HG03135 (cell line): ENCODE results near the gene PMVK.

ENCODE experiments used
- ATAC-seq: cut with Tn5 transposase; IDR thresholded peaks from one replicate; pipeline ENCODE4 v1.9.1; 2021; ENCODE audit warnings: mild to moderate bottlenecking, moderate library complexity; ENCODE audit not compliant: unreplicated experiment

PMVK gene

DNA sequence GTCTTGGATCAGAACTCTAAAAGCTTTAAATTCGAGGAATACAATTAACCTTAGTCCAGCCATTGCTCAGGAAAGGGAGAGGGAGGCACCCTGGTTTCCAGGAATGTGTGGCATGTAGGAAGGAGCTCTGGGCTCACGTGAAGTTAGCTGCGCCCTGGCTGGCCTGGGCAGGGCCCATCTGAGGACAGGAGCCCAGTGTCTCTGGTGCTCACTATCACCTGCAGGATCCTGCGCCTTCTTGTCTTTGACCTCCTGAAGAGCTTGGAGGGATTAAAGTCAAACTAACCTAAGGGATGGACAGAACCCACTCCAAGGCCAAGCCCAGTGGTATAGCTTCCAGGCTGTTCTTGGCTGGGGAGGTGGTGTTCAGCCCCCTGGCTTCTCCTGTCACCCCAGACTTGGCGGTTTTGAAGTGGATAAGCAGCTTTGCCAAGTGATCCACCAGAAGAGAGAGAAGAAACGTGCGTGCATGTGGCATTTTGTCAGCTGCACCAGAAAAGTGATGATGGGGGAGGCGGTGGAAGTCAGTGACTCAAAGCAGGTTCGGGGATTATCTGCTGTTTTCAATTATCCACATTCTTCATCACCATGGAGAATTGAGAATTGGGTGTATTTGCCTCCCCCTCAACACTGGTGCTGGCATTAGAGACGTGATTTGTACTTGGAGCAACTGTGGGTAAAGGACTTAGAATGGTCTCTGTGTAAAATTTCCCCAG lies 54.5 kb downstream of the PMVK start:
- no peak for ATAC-seq

DNA sequence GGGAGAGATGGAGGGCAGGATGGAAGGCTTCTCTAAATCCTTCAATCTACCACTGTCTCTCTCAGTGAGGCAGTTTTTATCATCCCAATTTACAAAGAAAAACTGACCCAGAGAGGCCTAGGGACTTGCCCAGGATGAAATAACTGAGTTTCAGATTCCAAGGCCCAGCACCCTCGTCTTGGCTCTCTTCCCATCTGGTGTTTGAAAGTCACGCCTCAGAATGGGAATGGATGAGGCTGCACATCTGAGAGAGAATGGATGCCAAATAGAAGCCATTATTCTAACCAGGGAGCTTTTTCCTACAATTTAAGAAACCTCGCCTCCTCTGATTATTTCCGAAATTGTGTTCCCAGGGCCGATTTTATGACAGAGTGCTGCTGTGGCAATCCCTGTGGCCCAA lies 55.8 kb downstream of the PMVK start:
- no peak for ATAC-seq

DNA sequence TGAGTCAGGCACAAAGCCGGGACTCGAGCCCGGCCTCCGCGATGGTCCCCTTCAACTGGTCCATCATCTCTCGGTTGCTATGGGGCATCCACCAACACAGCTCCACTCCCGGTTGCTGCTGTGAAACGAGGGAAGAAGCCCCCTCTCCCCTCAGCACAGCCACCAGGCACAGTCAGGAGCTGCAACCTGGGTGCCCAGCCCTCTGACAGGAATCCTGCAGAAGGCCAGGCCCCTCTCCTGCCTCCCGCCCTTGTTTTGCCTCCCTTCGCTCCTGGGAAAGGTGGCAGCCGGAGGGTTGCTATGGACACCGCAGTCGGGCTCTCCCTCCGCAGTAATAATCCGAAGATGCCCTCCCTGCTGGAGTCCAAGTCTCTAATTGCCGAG lies 57.5 kb downstream of the PMVK start:
- no peak for ATAC-seq

DNA sequence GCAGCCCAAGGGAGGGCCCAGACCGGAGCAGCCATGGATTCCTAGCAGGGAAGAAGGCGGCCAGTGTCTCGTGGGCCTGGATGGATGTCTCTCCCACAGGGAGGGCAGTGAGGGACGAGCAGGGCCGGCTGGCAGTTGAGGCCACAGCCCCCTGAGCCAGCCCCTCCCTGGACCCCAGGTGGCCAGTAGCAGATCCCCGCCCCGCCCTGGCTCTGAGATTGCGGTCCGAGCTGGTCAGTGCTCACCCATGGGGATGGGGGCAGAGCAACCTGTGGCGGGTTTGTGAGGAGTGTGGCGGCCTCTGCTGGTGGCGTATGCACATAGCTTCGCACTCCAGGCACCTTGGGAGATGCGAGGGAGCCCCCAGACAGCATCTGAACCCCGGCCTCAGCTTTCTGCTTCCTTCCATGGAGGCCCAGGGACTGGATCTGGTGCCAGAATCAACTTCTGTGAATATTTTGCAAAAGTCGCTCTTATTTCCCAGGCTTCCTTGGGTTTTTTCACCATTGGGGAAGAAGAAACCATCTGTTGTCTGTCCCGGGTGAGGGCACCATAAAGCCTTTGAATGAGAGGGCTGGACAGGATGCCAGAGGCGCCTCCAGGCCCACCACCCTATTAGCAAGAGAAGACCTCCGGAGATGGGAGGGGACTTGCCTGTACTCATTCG lies 58.0 kb downstream of the PMVK start:
- no peak for ATAC-seq

DNA sequence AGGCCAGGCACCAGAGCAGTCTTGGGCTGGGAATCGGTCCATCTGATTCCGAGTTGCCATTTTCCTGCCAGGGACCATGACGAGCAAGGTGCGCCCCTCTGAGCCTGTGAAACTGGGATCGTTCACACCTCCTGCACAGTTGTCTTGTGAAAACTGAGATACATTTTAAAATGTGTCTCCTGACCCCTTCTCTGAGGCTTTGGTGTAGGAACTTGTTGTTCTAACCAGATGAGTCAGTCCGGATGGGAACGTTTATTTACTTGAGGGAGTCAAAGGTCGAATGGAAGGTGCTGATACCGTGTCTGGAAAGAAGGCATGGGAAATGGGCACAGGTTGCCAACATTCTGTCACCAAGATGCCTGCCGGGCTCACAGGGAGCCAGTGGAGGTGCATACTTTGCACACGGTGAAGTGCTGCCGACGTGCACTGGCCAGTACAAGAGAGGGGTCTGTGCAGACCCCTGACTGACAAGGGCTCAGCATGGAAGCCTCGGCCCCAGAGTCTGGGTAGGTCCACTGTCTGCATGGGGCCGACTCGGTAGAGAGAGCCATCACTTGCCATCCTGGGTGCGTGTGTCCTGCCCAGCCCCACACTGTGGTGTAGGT lies 59.0 kb downstream of the PMVK start:
- ATAC-seq: no peak

DNA sequence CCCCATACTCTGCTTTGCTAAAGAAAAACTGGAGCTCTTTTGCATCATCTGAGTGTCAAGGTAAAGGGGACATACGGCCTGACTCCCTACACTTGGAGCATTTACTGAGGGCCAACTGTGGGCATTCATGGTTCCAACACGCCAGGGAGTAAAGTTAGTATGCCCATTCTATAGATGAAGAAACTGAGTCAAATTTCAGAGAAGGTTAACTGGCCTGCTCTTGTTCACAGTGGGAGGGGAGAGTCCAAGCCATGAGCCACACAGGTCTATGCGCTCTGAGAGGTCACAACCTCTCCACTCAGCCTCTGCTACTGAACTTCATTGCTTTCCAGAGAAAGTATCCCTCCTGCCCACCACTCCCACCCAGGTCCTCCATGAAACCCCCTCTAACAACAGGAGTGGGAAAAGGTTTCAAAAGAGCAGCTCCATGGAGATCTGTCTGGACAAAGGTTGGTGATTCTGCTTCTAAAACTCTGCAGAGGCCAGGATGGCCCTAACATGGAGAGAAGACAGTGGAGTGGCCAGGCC lies 59.6 kb downstream of the PMVK start:
- ATAC-seq: no peak
